Bone marrow (tissue), 2 donors: ENCODE data around the gene NELL2.

Experiments used
- DNase-seq, 2 donors: peaks; one replicate each; lab custom pipeline; 2025; lab: John Stamatoyannopoulos, UW

Gene NELL2

DNA sequence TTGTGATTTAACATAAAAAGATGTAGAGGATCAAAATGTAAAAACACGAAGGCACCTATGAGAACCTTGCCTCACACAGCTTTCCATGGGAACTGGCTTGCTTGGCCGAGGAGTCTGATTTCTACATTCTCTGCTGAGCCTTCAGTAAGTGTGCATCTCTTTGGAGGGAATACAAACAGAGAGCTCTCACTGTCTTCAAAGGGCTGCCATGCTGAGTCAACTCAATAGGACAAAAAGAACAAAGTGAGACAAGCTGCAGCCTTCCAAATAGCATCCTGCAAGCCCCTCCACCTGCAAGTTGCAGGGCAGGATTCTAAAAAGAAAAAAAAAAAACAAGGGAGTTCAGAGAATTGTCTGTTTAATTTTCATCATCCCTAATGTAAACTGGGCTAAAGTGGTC is 411.9 kb downstream of the NELL2 start:
- DNase-seq: no peak

GRCh38 chr12:44462729-44463128 is 413.4 kb downstream of the NELL2 start:
- no peak for DNase-seq

- no peak for DNase-seq
Observed at GRCh38 chr12:44460261-44460660, 415.9 kb downstream of the NELL2 start.

DNA sequence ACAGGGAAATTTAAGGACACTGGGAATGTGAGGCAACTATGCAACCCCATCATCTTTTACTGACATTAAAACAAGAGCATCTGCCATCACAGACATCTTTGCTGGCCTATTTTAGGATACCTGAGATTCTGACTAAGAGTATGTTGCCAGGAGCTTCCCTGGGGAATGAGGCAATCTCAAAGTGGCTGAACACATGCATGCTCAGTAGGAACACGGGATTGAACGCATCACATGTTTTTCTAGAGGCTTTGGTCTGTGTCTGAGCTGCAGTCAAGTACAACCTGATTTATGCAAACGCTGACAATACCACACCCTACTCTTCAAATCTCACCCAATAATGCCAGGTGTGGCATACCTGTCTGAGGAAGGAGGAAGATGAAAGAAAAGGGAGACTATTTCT is 416.5 kb downstream of the NELL2 start:
- no peak for DNase-seq
